ENCODE results near the gene ARR3.
"Not testable (repeated sequence)": the region's sequence is repeated elsewhere in the genome, so short reads cannot be mapped to it uniquely, and the experiment has no call there.

Gene ARR3

DNA sequence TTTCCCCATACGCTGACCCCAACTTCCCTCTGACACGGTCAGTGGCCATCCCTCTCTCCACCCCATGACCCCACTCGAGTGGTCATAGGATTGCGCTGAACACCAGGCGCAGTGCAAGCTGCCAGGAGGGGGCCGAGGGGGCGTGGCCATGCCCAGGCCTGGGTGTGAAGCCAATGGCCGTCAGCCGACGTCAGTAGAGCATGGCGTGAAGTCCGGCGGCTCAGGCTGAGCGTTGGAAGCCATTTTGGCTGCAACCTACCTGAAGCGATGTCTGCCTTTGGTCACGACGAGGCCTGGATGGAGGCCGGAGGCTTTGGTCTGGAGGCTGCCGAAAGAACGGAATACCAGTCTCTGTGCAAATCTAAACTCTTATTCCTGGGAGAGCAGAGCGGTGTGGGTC, 13.8 kb downstream of the ARR3 start, which contains the start of gene RAB41:
Gene RAB41, plus strand, starts transcription at position 222 of the 400 bp plus-strand sequence. Its CDS starts 46 bp downstream, at position 268.
- no peak for DNase-seq

DNA sequence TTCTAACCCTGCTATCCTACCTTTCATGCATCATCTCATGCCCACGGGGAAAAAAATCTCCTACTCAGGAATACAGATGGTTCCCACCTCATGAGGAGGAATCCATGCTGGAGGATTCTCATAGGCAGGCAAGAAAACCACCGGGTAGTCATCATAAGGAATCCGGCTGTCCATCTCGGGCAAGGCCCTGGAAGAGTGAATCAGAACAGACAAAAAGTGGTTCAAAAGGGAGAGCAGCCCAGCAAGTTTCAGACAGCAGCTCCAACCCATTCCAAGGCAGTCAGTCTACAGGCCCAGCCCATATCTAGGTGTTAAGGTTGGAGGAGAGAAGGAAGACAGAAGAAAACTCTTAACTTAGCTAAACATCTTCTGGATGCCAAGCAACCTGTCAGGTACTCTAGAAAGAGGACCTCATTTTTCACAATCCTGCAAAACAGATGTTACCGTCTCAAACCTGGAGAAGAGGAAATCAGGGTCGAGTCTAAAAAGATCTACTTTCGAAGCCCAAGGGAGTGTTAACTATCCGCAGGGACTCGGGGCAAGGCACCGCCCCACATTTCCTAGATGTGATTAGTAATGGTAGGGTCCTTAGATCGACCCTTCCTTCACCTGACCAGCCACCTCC, 21.1 kb downstream of the ARR3 start:
- DNase-seq = no peak

DNA sequence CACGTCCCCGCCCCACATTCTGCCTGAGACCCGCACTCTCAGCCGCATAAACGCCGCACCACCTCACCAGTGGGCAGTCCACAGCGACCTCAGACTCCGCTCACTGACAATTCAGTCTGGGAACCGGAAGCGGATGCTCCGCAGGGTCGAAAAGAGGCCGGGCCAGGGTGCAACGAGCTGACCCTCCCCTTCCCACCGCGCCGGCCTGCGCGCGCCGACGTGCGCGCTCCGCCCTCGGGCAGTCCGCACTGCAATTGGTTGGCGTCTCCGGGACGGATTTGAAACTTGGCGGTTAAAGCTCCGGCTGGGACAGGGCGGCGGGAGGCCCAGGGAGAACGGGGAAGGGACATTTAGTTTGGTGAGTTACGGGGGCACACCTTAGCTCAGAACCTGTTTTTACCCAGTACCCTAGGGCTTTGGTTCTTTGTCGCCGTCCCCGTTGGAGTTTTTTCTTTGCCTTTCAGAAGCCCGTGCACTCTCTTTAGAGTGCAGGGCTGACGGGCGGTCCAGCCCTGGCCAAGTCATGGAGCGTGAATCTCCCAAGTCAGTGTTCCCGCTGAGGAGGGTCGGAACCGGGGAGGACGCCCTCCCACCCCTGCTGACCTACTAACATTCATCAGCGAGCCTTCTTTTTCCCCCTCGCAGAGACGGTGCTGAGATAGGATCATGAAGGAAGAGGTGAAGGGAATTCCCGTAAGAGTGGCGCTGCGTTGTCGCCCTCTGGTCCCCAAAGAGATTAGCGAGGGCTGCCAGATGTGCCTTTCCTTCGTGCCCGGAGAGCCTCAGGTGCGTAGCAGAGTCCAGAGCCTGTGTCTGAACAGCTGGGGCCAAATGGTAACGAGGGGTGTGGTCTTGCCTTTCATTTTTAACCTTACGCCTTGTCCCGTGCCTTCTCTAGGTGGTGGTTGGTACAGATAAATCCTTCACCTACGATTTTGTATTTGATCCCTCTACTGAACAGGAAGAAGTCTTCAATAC, 21.9 kb downstream of the ARR3 start, which contains the start of the genes KIF4A and PDZD11:
Gene KIF4A, plus strand, starts transcription at position 312 of the 978 bp plus-strand sequence. Its CDS starts 355 bp downstream, at position 667.
Gene PDZD11, minus strand, starts transcription at position 135 of the 978 bp plus-strand sequence. CDS start 586 bp downstream, outside the sequence.
- DNase-seq = peak; percentile 72

DNA sequence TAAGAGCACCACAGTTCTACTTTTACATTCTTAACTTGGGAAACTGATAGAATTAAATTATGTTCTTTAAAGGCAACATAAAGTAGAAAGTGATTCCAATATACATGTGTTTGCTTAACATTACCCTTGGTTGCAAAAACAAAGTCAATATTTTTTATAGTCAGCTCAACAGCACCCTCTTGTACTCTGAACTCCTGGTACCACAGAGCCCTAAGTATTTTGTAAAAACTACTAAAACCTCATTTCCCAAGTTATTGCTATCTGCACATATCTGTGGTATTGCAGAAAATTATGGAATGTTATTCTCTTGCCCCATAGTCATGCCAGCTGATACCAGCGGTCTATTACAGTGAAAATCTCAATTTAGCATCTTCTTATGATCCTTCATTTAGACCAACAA, 24.7 kb downstream of the ARR3 start:
- DNase-seq = no peak

- DNase-seq = no peak
These were observed 25.5 kb downstream of the ARR3 start for GRCh38 chrX:70293621-70294020.

- DNase-seq = no peak
These were observed 33.6 kb downstream of the ARR3 start for GRCh38 chrX:70301716-70302115.

- DNase-seq = no peak
These were observed 45.4 kb downstream of the ARR3 start for GRCh38 chrX:70313503-70313902.

DNA sequence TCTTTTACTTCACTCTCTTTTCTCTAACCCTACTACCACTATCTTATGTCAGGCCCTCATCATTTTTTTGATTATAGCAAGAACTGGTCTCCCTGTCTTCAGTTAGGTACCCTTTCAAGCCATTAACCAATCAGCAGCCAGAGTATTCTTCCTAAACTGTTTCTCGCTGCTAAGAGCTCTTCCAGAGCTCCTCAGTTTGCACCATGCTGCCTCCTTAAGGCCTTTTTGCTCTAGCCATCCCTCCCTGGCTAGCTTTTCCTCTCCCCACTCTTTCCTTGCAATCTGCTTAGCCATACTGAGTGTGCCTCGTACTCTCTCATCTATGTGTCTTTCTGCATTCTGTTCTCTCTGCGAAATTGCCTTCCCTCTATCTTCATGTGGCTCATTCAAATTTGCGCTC, 54.6 kb downstream of the ARR3 start:
- no peak for DNase-seq

GRCh38 chrX:70323628-70324027, 55.5 kb downstream of the ARR3 start:
- DNase-seq = not testable (repeated sequence)

DNA sequence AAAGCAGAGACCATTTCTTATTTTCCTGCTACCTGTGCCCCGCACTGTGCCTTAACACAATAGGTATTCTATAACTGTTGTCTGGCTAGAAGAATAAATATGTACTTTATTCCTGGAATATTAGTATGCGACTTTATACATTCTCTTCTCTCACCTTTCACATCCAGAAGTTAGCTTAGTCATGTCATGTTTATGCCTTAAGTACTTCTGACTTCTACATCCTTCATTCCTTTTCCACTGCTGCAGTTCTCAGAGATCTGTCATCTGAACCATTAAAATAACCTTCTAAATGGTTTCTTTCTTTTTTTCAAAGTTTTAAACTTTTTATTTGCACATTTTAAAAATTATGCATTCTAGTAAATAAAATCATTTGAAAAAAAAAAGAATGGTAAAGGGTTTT, 56.2 kb downstream of the ARR3 start:
- no peak for DNase-seq

DNA sequence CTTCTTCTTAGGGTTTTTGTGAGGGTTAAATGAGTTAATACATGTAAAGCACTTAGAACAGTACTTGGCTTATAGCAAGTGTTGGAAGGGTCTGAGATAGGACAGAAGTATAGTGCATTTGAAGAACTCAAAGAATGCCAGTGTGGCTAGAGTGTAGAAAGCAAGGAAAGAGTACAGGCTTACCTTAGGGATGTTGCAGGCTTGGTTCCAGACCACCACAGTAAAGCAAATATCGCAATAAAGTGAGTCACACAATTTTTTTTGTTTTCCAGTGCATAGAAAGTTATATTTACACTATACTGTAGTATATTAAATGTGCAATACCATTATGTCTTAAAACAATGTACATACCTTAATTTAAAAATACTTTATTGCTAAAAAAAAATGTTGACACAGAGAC, 63.0 kb downstream of the ARR3 start:
- no peak for DNase-seq
